K562 (cell line): Measurements from ENCODE around the gene TMEM203.

Experiments used
- KLF1 ChIP-seq: fragments of 450-650 bp; IDR thresholded peaks from 2 replicates; pipeline ENCODE4 v1.6.1; 2016; ENCODE audit warnings: missing genetic modification characterization, missing compliant biosample characterization
- MXI1 ChIP-seq: IDR thresholded peaks from 2 replicates; pipeline ENCODE4 v1.6.1; 2011; ENCODE audit warnings: low read depth, mild to moderate bottlenecking, improper control_type of control experiment, low read length
- POLR3A ChIP-seq: IDR thresholded peaks from 2 replicates; pipeline ENCODE4 v1.6.1; 2011; ENCODE audit warnings: borderline replicate concordance, mild to moderate bottlenecking, moderate library complexity; ENCODE audit not compliant: insufficient read length, insufficient read depth; ENCODE audit errors: extremely low read depth
- TF ChIP-seq, protein P1 (sequence below): IDR thresholded peaks from 2 replicates; pipeline ENCODE4 v1.6.1; 2011; ENCODE audit warnings: borderline replicate concordance, low read depth, mild to moderate bottlenecking, moderate library complexity, low read length; ENCODE audit not compliant: insufficient read depth, poor library complexity, severe bottlenecking
- TF ChIP-seq, protein P2 (sequence below): sonication (generic); formaldehyde crosslinking; IDR thresholded peaks from 2 replicates; pipeline ENCODE4 v1.8.1; 2023; ENCODE audit warnings: mild to moderate bottlenecking, missing genetic modification reagents

DNA sequence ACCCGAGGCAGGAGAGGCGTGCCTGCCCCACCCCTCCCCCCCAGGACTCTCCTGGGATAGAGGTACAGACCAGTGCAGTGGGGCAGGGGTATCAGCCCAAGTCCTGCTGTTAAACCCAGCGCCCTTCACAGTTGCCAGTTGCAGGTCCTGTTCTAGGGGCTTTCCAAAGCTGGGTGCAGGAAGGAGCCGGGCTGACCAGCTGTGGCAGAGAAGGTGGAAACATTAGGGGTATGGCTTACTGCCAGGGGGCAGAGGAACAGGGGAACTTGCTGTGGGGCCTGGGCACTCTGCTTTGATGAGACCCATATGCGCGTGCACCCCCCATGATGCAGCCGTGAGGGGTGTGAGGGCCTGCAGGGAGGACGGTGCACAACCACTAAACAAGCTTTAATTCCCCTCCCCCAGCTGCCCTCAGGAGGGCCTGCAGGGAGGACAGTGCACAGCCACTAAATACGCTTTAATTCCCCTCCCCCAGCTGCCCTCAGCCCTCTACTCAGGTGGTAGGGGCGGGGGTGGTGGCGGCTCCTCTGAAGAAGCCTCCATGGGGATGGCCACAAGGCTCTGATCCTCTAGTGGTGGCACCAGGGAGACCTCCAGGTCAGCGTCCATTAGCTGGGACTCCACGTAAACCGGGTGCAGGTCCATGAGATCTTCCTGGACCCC lies 34.8 kb downstream of the TMEM203 start:
- TF ChIP-seq MXI1 (no peak), POLR3A (no peak), KLF1 (tag) (no peak)
- TF ChIP-seq, protein P1, sequence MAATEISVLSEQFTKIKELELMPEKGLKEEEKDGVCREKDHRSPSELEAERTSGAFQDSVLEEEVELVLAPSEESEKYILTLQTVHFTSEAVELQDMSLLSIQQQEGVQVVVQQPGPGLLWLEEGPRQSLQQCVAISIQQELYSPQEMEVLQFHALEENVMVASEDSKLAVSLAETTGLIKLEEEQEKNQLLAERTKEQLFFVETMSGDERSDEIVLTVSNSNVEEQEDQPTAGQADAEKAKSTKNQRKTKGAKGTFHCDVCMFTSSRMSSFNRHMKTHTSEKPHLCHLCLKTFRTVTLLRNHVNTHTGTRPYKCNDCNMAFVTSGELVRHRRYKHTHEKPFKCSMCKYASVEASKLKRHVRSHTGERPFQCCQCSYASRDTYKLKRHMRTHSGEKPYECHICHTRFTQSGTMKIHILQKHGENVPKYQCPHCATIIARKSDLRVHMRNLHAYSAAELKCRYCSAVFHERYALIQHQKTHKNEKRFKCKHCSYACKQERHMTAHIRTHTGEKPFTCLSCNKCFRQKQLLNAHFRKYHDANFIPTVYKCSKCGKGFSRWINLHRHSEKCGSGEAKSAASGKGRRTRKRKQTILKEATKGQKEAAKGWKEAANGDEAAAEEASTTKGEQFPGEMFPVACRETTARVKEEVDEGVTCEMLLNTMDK, result no peak
- TF ChIP-seq, protein P2, sequence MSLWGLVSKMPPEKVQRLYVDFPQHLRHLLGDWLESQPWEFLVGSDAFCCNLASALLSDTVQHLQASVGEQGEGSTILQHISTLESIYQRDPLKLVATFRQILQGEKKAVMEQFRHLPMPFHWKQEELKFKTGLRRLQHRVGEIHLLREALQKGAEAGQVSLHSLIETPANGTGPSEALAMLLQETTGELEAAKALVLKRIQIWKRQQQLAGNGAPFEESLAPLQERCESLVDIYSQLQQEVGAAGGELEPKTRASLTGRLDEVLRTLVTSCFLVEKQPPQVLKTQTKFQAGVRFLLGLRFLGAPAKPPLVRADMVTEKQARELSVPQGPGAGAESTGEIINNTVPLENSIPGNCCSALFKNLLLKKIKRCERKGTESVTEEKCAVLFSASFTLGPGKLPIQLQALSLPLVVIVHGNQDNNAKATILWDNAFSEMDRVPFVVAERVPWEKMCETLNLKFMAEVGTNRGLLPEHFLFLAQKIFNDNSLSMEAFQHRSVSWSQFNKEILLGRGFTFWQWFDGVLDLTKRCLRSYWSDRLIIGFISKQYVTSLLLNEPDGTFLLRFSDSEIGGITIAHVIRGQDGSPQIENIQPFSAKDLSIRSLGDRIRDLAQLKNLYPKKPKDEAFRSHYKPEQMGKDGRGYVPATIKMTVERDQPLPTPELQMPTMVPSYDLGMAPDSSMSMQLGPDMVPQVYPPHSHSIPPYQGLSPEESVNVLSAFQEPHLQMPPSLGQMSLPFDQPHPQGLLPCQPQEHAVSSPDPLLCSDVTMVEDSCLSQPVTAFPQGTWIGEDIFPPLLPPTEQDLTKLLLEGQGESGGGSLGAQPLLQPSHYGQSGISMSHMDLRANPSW (CRISPR knock-in tag), result no peak
